ENCODE data around the gene RABEP2. TPM values are rescaled to one million over a fixed set of nuclear protein-coding genes. Genes with fewer than 3 reads are reported as not detected.

The RABEP2 gene
- total and polyA plus RNA-seq, 2 donors = 12.6 to 21.2 TPM

GRCh38 chr16:28935924-28936783 lies 11.1 kb upstream of the RABEP2 start:
- H3K27ac ChIP-seq (ENCODE audit: low read depth in 1 of 2, low read length in 1 of 2) = no peak overlapping the region

GRCh38 chr16:28935346-28935745 lies 10.3 kb upstream of the RABEP2 start:
- 97% methylated on average over 4 of the region's 4 CpGs for WGBS
- no peak overlapping the region for H3K27ac ChIP-seq (ENCODE audit: low read depth in 1 of 2, low read length in 1 of 2)
- H3K27me3 ChIP-seq (ENCODE audit: control insufficient read depth in 2 of 2, insufficient read depth in 1 of 2, low read length in 1 of 2) = no peaks in the 10 kb centered on the region
- no peak for DNase-seq (ENCODE audit: low read depth in 6 of 9, low spot score in 9 of 9)
- no peaks in the 10 kb centered on the region for H3K36me3 ChIP-seq (ENCODE audit: control insufficient read depth in 2 of 2, insufficient read depth in 2 of 2, low read length in 1 of 2)
- H3K4me1 ChIP-seq (ENCODE audit: control insufficient read depth in 2 of 2, insufficient read depth in 2 of 2, low read length in 2 of 2) = peaks cover 5 to 46% of the 10 kb centered on the region in 2 donors
- peaks cover 0 to 5% of the 10 kb centered on the region in 2 donors for H3K9me3 ChIP-seq (ENCODE audit: control insufficient read depth in 2 of 2, insufficient read depth in 1 of 2, low read length in 1 of 2)
- no peak overlapping the region for H3K4me3 ChIP-seq (ENCODE audit: low read length in 2 of 2)

More at GRCh38 chr16:28935924-28936783, 11.1 kb upstream of the RABEP2 start:
- peaks cover 0 to 5% of the 10 kb centered on the region in 2 donors for H3K9me3 ChIP-seq (ENCODE audit: control insufficient read depth in 2 of 2, insufficient read depth in 1 of 2, low read length in 1 of 2)
- 33% methylated on average over 36 of the region's 36 CpGs for WGBS
- H3K36me3 ChIP-seq (ENCODE audit: control insufficient read depth in 2 of 2, insufficient read depth in 2 of 2, low read length in 1 of 2) = no peaks in the 10 kb centered on the region
- peak in 8 of 9 donors; percentile 57 to 88 (median 72) for DNase-seq (ENCODE audit: low read depth in 6 of 9, low spot score in 9 of 9)
- H3K4me3 ChIP-seq (ENCODE audit: low read length in 2 of 2) = peak overlapping the region in 1 of 2 donors; percentile 1
- peaks cover 2 to 38% of the 10 kb centered on the region in 2 donors for H3K4me1 ChIP-seq (ENCODE audit: control insufficient read depth in 2 of 2, insufficient read depth in 2 of 2, low read length in 2 of 2)
- no peaks in the 10 kb centered on the region for H3K27me3 ChIP-seq (ENCODE audit: control insufficient read depth in 2 of 2, insufficient read depth in 1 of 2, low read length in 1 of 2)

DNA sequence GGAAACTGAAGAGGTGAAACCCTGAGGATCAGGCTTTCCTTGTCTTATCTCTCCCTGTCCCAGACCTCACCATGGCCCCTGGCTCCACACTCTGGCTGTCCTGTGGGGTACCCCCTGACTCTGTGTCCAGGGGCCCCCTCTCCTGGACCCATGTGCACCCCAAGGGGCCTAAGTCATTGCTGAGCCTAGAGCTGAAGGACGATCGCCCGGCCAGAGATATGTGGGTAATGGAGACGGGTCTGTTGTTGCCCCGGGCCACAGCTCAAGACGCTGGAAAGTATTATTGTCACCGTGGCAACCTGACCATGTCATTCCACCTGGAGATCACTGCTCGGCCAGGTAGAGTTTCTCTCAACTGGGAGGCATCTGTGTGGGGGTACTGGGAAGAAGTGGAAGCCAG lies 8.1 kb upstream of the RABEP2 start:
- H3K4me1 ChIP-seq (ENCODE audit: control insufficient read depth in 2 of 2, insufficient read depth in 2 of 2, low read length in 2 of 2) = peaks cover 5 to 50% of the 10 kb centered on the region in 2 donors
- no peak overlapping the region for H3K27ac ChIP-seq (ENCODE audit: low read depth in 1 of 2, low read length in 1 of 2)
- no peaks in the 10 kb centered on the region for H3K27me3 ChIP-seq (ENCODE audit: control insufficient read depth in 2 of 2, insufficient read depth in 1 of 2, low read length in 1 of 2)
- H3K4me3 ChIP-seq (ENCODE audit: low read length in 2 of 2) = no peak overlapping the region
- no peak for DNase-seq (ENCODE audit: low read depth in 6 of 9, low spot score in 9 of 9)
- H3K36me3 ChIP-seq (ENCODE audit: control insufficient read depth in 2 of 2, insufficient read depth in 2 of 2, low read length in 1 of 2) = no peaks in the 10 kb centered on the region
- WGBS = 90% methylated on average over 8 of the region's 8 CpGs
- peaks cover 0 to 5% of the 10 kb centered on the region in 2 donors for H3K9me3 ChIP-seq (ENCODE audit: control insufficient read depth in 2 of 2, insufficient read depth in 1 of 2, low read length in 1 of 2)

GRCh38 chr16:28932339-28933141 lies 7.5 kb upstream of the RABEP2 start:
- no peaks in the 10 kb centered on the region for H3K36me3 ChIP-seq (ENCODE audit: control insufficient read depth in 2 of 2, insufficient read depth in 2 of 2, low read length in 1 of 2)
- H3K27ac ChIP-seq (ENCODE audit: low read depth in 1 of 2, low read length in 1 of 2) = no peak overlapping the region
- H3K4me3 ChIP-seq (ENCODE audit: low read length in 2 of 2) = no peak overlapping the region
- DNase-seq (ENCODE audit: low read depth in 6 of 9, low spot score in 9 of 9) = no peak
- 93% methylated on average over 20 of the region's 20 CpGs for WGBS
- H3K4me1 ChIP-seq (ENCODE audit: control insufficient read depth in 2 of 2, insufficient read depth in 2 of 2, low read length in 2 of 2) = peaks cover 5 to 49% of the 10 kb centered on the region in 2 donors
- H3K27me3 ChIP-seq (ENCODE audit: control insufficient read depth in 2 of 2, insufficient read depth in 1 of 2, low read length in 1 of 2) = no peaks in the 10 kb centered on the region
- H3K9me3 ChIP-seq (ENCODE audit: control insufficient read depth in 2 of 2, insufficient read depth in 1 of 2, low read length in 1 of 2) = peaks cover 0 to 5% of the 10 kb centered on the region in 2 donors

DNA sequence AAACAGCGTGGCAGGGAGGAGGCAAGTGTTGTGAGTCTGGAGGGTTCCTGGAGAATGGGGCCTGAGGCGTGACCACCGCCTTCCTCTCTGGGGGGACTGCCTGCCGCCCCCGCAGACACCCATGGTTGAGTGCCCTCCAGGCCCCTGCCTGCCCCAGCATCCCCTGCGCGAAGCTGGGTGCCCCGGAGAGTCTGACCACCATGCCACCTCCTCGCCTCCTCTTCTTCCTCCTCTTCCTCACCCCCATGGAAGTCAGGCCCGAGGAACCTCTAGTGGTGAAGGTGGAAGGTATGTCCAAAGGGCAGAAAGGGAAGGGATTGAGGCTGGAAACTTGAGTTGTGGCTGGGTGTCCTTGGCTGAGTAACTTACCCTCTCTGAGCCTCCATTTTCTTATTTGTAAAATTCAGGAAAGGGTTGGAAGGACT lies 6.8 kb upstream of the RABEP2 start, which contains the start of gene CD19:
Gene CD19 (plus strand): TSS at position 171 of the 425 bp plus-strand sequence. CDS start 30 bp downstream, at position 201.
- no peak within 1 kb of the TSS for H3K4me3 ChIP-seq (ENCODE audit: low read length in 2 of 2)
- no peaks in the 10 kb centered on the region for H3K27me3 ChIP-seq (ENCODE audit: control insufficient read depth in 2 of 2, insufficient read depth in 1 of 2, low read length in 1 of 2)
- peaks cover 5 to 44% of the 10 kb centered on the region in 2 donors for H3K4me1 ChIP-seq (ENCODE audit: control insufficient read depth in 2 of 2, insufficient read depth in 2 of 2, low read length in 2 of 2)
- DNase-seq (ENCODE audit: low read depth in 6 of 9, low spot score in 9 of 9) = no peak
- 95% methylated on average over 10 of the region's 10 CpGs for WGBS
- peak within 1 kb of the TSS; percentile 3 to 80 for H3K27ac ChIP-seq (ENCODE audit: low read depth in 1 of 2, low read length in 1 of 2)
- no peaks in the 10 kb centered on the region for H3K36me3 ChIP-seq (ENCODE audit: control insufficient read depth in 2 of 2, insufficient read depth in 2 of 2, low read length in 1 of 2)
- H3K9me3 ChIP-seq (ENCODE audit: control insufficient read depth in 2 of 2, insufficient read depth in 1 of 2, low read length in 1 of 2) = peaks cover 0 to 4% of the 10 kb centered on the region in 2 donors

- 47% methylated on average over 3 of the region's 3 CpGs for WGBS
- H3K27me3 ChIP-seq (ENCODE audit: control insufficient read depth in 2 of 2, insufficient read depth in 1 of 2, low read length in 1 of 2) = no peaks in the 10 kb centered on the region
- H3K9me3 ChIP-seq (ENCODE audit: control insufficient read depth in 2 of 2, insufficient read depth in 1 of 2, low read length in 1 of 2) = no peaks in the 10 kb centered on the region
- DNase-seq (ENCODE audit: low read depth in 6 of 9, low spot score in 9 of 9) = peak in 2 of 9 donors; percentile 35 to 66
- no peak overlapping the region for H3K4me3 ChIP-seq (ENCODE audit: low read length in 2 of 2)
- peaks cover 5 to 36% of the 10 kb centered on the region in 2 donors for H3K4me1 ChIP-seq (ENCODE audit: control insufficient read depth in 2 of 2, insufficient read depth in 2 of 2, low read length in 2 of 2)
- H3K36me3 ChIP-seq (ENCODE audit: control insufficient read depth in 2 of 2, insufficient read depth in 2 of 2, low read length in 1 of 2) = no peaks in the 10 kb centered on the region
- peak overlapping the region; percentile 3 to 80 for H3K27ac ChIP-seq (ENCODE audit: low read depth in 1 of 2, low read length in 1 of 2)
Measured at GRCh38 chr16:28930652-28931051, 5.6 kb upstream of the RABEP2 start.

GRCh38 chr16:28930203-28930602 lies 5.2 kb upstream of the RABEP2 start:
- Histone ChIP-seq H3K4me1 (ENCODE audit: control insufficient read depth in 2 of 2, insufficient read depth in 2 of 2, low read length in 2 of 2) (peaks cover 5 to 37% of the 10 kb centered on the region in 2 donors), H3K9me3 (ENCODE audit: control insufficient read depth in 2 of 2, insufficient read depth in 1 of 2, low read length in 1 of 2) (no peaks in the 10 kb centered on the region), H3K27me3 (ENCODE audit: control insufficient read depth in 2 of 2, insufficient read depth in 1 of 2, low read length in 1 of 2) (no peaks in the 10 kb centered on the region), H3K36me3 (ENCODE audit: control insufficient read depth in 2 of 2, insufficient read depth in 2 of 2, low read length in 1 of 2) (no peaks in the 10 kb centered on the region), H3K4me3 (ENCODE audit: low read length in 2 of 2) (no peak overlapping the region), H3K27ac (ENCODE audit: low read depth in 1 of 2, low read length in 1 of 2) (peak overlapping the region in 1 of 2 donors; percentile 80)
- DNase-seq (ENCODE audit: low read depth in 6 of 9, low spot score in 9 of 9) = no peak
- WGBS = 98% methylated on average over 3 of the region's 3 CpGs

DNA sequence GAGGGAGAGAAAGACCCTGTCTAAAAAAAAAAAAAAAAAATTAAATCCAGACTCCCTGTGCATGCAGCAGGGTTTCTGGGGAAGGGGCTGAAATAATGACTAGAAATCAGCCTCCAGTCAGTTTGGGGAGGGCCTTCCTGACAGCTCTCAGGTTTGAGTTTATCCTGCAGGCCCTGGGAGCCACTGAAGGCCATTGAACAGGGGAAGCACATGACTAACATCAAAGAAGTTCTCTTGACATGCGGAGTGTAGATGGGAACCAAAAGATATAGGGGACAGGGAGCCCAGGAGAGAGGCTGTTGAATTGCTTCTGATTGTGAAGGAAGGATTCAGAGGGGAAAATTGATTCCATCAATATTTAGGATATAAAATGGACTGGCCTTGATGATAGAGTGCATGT lies 2.8 kb upstream of the RABEP2 start:
- H3K4me1 ChIP-seq (ENCODE audit: control insufficient read depth in 2 of 2, insufficient read depth in 2 of 2, low read length in 2 of 2) = peaks cover 12 to 55% of the 10 kb centered on the region in 2 donors

More for the DNA sequence above, 2.8 kb upstream of the RABEP2 start:
- peaks cover 2 to 5% of the 10 kb centered on the region in 2 donors for H3K36me3 ChIP-seq (ENCODE audit: control insufficient read depth in 2 of 2, insufficient read depth in 2 of 2, low read length in 1 of 2)
- H3K27ac ChIP-seq (ENCODE audit: low read depth in 1 of 2, low read length in 1 of 2) = no peak overlapping the region
- peaks cover 0 to 3% of the 10 kb centered on the region in 2 donors for H3K9me3 ChIP-seq (ENCODE audit: control insufficient read depth in 2 of 2, insufficient read depth in 1 of 2, low read length in 1 of 2)
- no peak overlapping the region for H3K4me3 ChIP-seq (ENCODE audit: low read length in 2 of 2)
- no peak for DNase-seq (ENCODE audit: low read depth in 6 of 9, low spot score in 9 of 9)
- WGBS = 80% methylated on average over 1 of the region's 1 CpG
- H3K27me3 ChIP-seq (ENCODE audit: control insufficient read depth in 2 of 2, insufficient read depth in 1 of 2, low read length in 1 of 2) = no peaks in the 10 kb centered on the region
